B cell (primary cell): ENCODE results near the gene ERI3. TPM values are rescaled to one million over a fixed set of nuclear protein-coding genes. Genes with fewer than 3 reads are reported as not detected.

Experiments
- ATAC-seq: fragments of 200-7000 bp; cut with Tn5 transposase; one replicate; pipeline ENCODE4 v1.10.0; 2021; ENCODE audit warnings: low read depth, mild to moderate bottlenecking, moderate number of reproducible peaks, moderate library complexity
- CTCF ChIA-PET: fragments of 350-600 bp; sonication (Branson Sonifier 250); formaldehyde crosslinking; loops from one replicate; lab custom pipeline; 2021; ENCODE audit warnings: antibody characterized with exemption, inconsistent platforms; lab: Charles Lee
- POLR2A ChIA-PET: fragments of 350-600 bp; sonication (Branson Sonifier 250); formaldehyde crosslinking; loops from one replicate; lab custom pipeline; 2021; ENCODE audit warnings: antibody characterized with exemption; lab: Charles Lee
- DNase-seq: peaks from one replicate; pipeline ENCODE4 v3.0.0; 2013
- H2AFZ ChIP-seq: 2 replicates; pipeline ENCODE4 v1.6.1; 2012; ENCODE audit warnings: mild to moderate bottlenecking, low read depth, low read length; ENCODE audit not compliant: insufficient read depth, poor library complexity, severe bottlenecking
- H3K27ac ChIP-seq, 2 donors: 1 replicate in 1 of 2; 2 replicates in 1 of 2; pipeline ENCODE4 v1.5.1; 2012 to 2013; ENCODE audit warnings: low read length in 2 of 2, mild to moderate bottlenecking in 2 of 2, moderate library complexity in 1 of 2
- H3K27me3 ChIP-seq, 4 experiments: fragments of 200-600 bp in 1 of 4; sonication (generic) in 1 of 4; replicated peaks in 1 of 4; 1 replicate in 2 of 4; 2 replicates in 2 of 4; pipeline versions ENCODE4 v1.6.1 to v1.7.0; 2013 to 2016; ENCODE audit warnings: low read length in 3 of 4, mild to moderate bottlenecking in 2 of 4, mixed read lengths in 1 of 4, moderate library complexity in 1 of 4; ENCODE audit not compliant: insufficient read depth in 4 of 4, control insufficient read depth in 3 of 4; ENCODE audit errors: control extremely low read depth in 1 of 4
- H3K36me3 ChIP-seq, 2 experiments: replicated peaks in 1 of 2; 1 replicate in 1 of 2; 2 replicates in 1 of 2; pipeline versions ENCODE4 v1.6.1 to v1.7.1; 2013; ENCODE audit warnings: low read length in 1 of 2; ENCODE audit not compliant: insufficient read depth in 2 of 2, control insufficient read depth in 1 of 2; ENCODE audit errors: control extremely low read depth in 1 of 2, extremely low read depth in 1 of 2
- H3K4me1 ChIP-seq, 2 donors: fragments of 200-600 bp in 1 of 2; sonication (generic) in 1 of 2; 1 replicate in 1 of 2; 2 replicates in 1 of 2; pipeline versions ENCODE4 v1.5.1 to v1.6.1; 2013 to 2017; ENCODE audit warnings: low read length in 2 of 2; ENCODE audit not compliant: control insufficient read depth in 2 of 2, insufficient read depth in 2 of 2
- H3K4me2 ChIP-seq: replicated peaks from 2 replicates; pipeline ENCODE3; 2012; ENCODE audit warnings: mild to moderate bottlenecking, low read depth, low read length; ENCODE audit not compliant: poor library complexity, severe bottlenecking
- H3K4me3 ChIP-seq, 5 experiments: fragments of 200-600 bp in 1 of 5; sonication (generic) in 1 of 5; 1 replicate in 3 of 5; 2 replicates in 2 of 5; pipeline versions ENCODE4 v1.5.1 to v1.7.0; 2011 to 2016; ENCODE audit warnings: low read length in 4 of 5, mild to moderate bottlenecking in 4 of 5, low read depth in 2 of 5, control low read depth in 1 of 5, moderate library complexity in 1 of 5; ENCODE audit not compliant: insufficient read depth in 1 of 5; ENCODE audit errors: control extremely low read depth in 1 of 5, extremely low read depth in 1 of 5
- H3K79me2 ChIP-seq: fragments of 200-600 bp; sonication (generic); one replicate; pipeline ENCODE4 v1.6.0; 2016; ENCODE audit warnings: low read length; ENCODE audit not compliant: control insufficient read depth, insufficient read depth
- H3K9ac ChIP-seq: fragments of 200-600 bp; sonication (generic); 2 replicates; pipeline ENCODE4 v1.6.1; 2017; ENCODE audit warnings: mild to moderate bottlenecking, low read length, moderate library complexity
- H3K9me3 ChIP-seq, 3 donors: one replicate each; pipeline versions ENCODE4 v1.6.1 to v1.7.1; 2013; ENCODE audit warnings: low read length in 2 of 3; ENCODE audit not compliant: control insufficient read depth in 2 of 3, insufficient read depth in 1 of 3; ENCODE audit errors: control extremely low read depth in 1 of 3
- H4K20me1 ChIP-seq: 2 replicates; pipeline ENCODE4 v1.6.0; 2012; ENCODE audit warnings: mild to moderate bottlenecking, low read length; ENCODE audit not compliant: insufficient read depth, control insufficient read depth, poor library complexity, severe bottlenecking
- H3K27ac Mint-ChIP-seq: one replicate; pipeline ENCODE4 v1.8.0; 2021; ENCODE audit warnings: mixed read lengths
- H3K27me3 Mint-ChIP-seq: one replicate; pipeline ENCODE4 v1.8.0; 2021; ENCODE audit warnings: mixed read lengths
- H3K4me1 Mint-ChIP-seq: one replicate; pipeline ENCODE4 v1.8.0; 2021; ENCODE audit warnings: mixed read lengths
- H3K4me3 Mint-ChIP-seq: one replicate; pipeline ENCODE4 v1.8.0; 2021; ENCODE audit warnings: mixed read lengths
- H3K9me3 Mint-ChIP-seq: one replicate; pipeline ENCODE4 v1.8.0; 2022; ENCODE audit warnings: mixed read lengths; ENCODE audit not compliant: insufficient read depth
- EZH2 ChIP-seq: IDR thresholded peaks from 2 replicates; pipeline ENCODE4 v1.6.1; 2012; ENCODE audit warnings: borderline replicate concordance, low read depth, mild to moderate bottlenecking, moderate library complexity, low read length; ENCODE audit not compliant: insufficient read depth, poor library complexity, severe bottlenecking
- WGBS: methylation state at CpG from one replicate; pipeline ENCODE4 v1.1.5; 2013; ENCODE audit warnings: missing lambda C conversion rate; ENCODE audit not compliant: insufficient coverage; 5-methylcytosine and 5-hydroxymethylcytosine counted together
- intact Hi-C: fragments of 100-400 bp; cut with micrococcal nuclease; formaldehyde crosslinking; loops from one replicate; pipeline ENCODE4 v1.10.0; 2022
- polyA plus RNA-seq: library from polyadenylated mRNA; depleted of rRNA; stranded (reverse); fragments of >200 nt; gene quantifications from 2 replicates; pipeline ENCODE4 v1.2.3, GENCODE V29; 2012
- total RNA-seq, 2 donors: library from RNA; stranded (reverse); fragments of 120-200 nt in 1 of 2; gene quantifications; 1 replicate in 1 of 2; 2 replicates in 1 of 2; pipeline versions ENCODE4 v1.2.3 to v1.2.4, GENCODE V29; 2013 to 2022
- TF ChIP-seq, protein P1 (sequence below): fragments of 200-600 bp; IDR thresholded peaks from one replicate; pipeline ENCODE4 v1.8.0; 2022; ENCODE audit warnings: antibody characterized with exemption, mild to moderate bottlenecking

ERI3 gene
- total and polyA plus RNA-seq, 2 donors (not counting 1 experiment from before 2014, with no cell fraction given): 37.5 to 53.9 TPM

DNA sequence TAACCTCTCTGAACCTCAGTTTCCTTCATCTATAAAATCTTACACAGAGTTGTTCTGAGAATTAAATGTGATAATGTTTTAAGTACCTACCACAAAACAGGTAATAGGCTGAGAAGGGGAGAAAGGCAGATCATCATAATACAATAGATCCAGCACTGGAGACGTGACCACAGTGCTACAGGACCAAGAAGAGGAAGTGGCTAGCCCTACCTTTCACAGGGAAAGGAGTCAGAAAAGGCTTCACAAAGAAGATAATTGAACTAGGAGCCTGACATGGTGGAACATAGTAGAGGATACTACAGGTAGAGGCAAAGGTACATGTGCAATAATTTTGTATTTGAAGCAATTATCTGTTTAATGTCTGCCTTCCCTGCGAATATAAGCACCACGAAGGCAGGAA, 45.1 kb downstream of the ERI3 start:
- Mint-ChIP-seq H3K4me1 (no peaks in the 10 kb centered on the region), H3K27ac (no peak overlapping the region), H3K27me3 (no peaks in the 10 kb centered on the region), H3K9me3 (no peaks in the 10 kb centered on the region), H3K4me3 (no peak overlapping the region)
- H3K9me3 ChIP-seq: no peaks in the 10 kb centered on the region
- peaks cover 0 to 80% of the 10 kb centered on the region in 2 experiments for H3K36me3 ChIP-seq
- no peak overlapping the region for H2AFZ ChIP-seq
- no peaks in the 10 kb centered on the region for H4K20me1 ChIP-seq
- CTCF ChIA-PET: no interaction called here
- ATAC-seq (no peak), DNase-seq (no peak)
- H3K4me1 ChIP-seq: no peaks in the 10 kb centered on the region
- intact Hi-C loops: no loop called here
- H3K27ac ChIP-seq: no peak overlapping the region
- TF ChIP-seq, protein P1, sequence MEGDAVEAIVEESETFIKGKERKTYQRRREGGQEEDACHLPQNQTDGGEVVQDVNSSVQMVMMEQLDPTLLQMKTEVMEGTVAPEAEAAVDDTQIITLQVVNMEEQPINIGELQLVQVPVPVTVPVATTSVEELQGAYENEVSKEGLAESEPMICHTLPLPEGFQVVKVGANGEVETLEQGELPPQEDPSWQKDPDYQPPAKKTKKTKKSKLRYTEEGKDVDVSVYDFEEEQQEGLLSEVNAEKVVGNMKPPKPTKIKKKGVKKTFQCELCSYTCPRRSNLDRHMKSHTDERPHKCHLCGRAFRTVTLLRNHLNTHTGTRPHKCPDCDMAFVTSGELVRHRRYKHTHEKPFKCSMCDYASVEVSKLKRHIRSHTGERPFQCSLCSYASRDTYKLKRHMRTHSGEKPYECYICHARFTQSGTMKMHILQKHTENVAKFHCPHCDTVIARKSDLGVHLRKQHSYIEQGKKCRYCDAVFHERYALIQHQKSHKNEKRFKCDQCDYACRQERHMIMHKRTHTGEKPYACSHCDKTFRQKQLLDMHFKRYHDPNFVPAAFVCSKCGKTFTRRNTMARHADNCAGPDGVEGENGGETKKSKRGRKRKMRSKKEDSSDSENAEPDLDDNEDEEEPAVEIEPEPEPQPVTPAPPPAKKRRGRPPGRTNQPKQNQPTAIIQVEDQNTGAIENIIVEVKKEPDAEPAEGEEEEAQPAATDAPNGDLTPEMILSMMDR: no peak
- no peak for TF ChIP-seq EZH2
- no peaks in the 10 kb centered on the region for H3K27me3 ChIP-seq
- H3K9ac ChIP-seq: no peak overlapping the region
- H3K79me2 ChIP-seq: no peaks in the 10 kb centered on the region
- H3K4me2 ChIP-seq: no peak overlapping the region
- POLR2A ChIA-PET: no interaction called here
- no CpG with 5 or more reads among the region's 3 CpGs for WGBS
- no peak overlapping the region for H3K4me3 ChIP-seq

DNA sequence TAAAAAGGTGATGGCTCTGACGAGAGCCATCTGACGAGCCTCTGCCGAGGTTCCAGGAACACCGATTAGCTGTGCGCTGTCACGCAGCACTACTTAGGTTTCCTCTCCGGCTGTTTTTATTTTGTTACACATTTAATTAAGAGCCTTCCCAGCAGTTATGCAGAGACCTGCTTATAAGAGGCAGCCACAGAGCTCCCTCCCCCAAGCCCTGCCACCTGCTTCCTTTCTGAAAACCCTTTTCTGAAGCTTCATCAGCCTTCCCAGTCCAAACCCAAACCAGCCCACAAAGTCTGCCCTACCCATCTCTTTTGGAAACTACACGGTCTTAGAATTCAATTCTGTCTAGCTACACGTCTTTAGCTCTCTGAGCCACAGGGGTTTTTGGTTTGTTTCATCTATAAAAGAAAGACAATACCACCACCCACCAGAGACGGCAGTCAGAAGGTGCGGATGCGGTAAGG, 49.1 kb downstream of the ERI3 start:
- DNase-seq (no peak), ATAC-seq (no peak)
- no peaks in the 10 kb centered on the region for H4K20me1 ChIP-seq
- TF ChIP-seq, protein P1: no peak
- no peak for TF ChIP-seq EZH2
- no peak overlapping the region for H3K4me3 ChIP-seq
- ChIA-PET POLR2A (no interaction called here), CTCF (no interaction called here)
- H3K27ac ChIP-seq: no peak overlapping the region
- Mint-ChIP-seq H3K27me3 (no peaks in the 10 kb centered on the region), H3K4me3 (no peak overlapping the region), H3K27ac (no peak overlapping the region), H3K4me1 (no peaks in the 10 kb centered on the region), H3K9me3 (no peaks in the 10 kb centered on the region)
- intact Hi-C loops: no loop called here
- H3K4me1 ChIP-seq: no peaks in the 10 kb centered on the region
- no peak overlapping the region for H3K9ac ChIP-seq
- 23% methylated on average over 10 of the region's 12 CpGs for WGBS
- H3K79me2 ChIP-seq: no peaks in the 10 kb centered on the region
- no peaks in the 10 kb centered on the region for H3K27me3 ChIP-seq
- peaks cover 0 to 69% of the 10 kb centered on the region in 2 experiments for H3K36me3 ChIP-seq
- H3K9me3 ChIP-seq: no peaks in the 10 kb centered on the region
- H3K4me2 ChIP-seq: no peak overlapping the region
- H2AFZ ChIP-seq: no peak overlapping the region
